HG03103 (cell line): ENCODE measurements around the gene USP36.
A peak's percentile ranks its signal among the peaks of the same experiment; 100 is the strongest.
"Not testable (repeated sequence)": the region's sequence is repeated elsewhere in the genome, so short reads cannot be mapped to it uniquely, and the experiment has no call there.

Source experiments
- ATAC-seq: cut with Tn5 transposase; IDR thresholded peaks from one replicate; pipeline ENCODE4 v1.9.1; 2021; ENCODE audit warnings: low read depth; ENCODE audit not compliant: unreplicated experiment

USP36 gene

GRCh38 chr17:78840780-78841611 is at the start of gene USP36:
USP36 (minus strand) TSS chr17:78840814; CDS start chr17:78836363, 4,451 bp downstream.
- peak; percentile 84 for ATAC-seq

- not testable (repeated sequence) for ATAC-seq
These were observed 49.5 kb upstream of the USP36 start for GRCh38 chr17:78890096-78890495.

GRCh38 chr17:78889531-78889930 is 48.9 kb upstream of the USP36 start:
- peak; percentile 56 for ATAC-seq

- no peak for ATAC-seq
These were observed 48.4 kb upstream of the USP36 start for GRCh38 chr17:78888941-78889518.

GRCh38 chr17:78886954-78887353 is 46.3 kb upstream of the USP36 start:
- no peak for ATAC-seq

- ATAC-seq, result no peak
These were observed 45.3 kb upstream of the USP36 start for GRCh38 chr17:78885956-78886355.

GRCh38 chr17:78884876-78885667 is 44.5 kb upstream of the USP36 start:
- ATAC-seq, result no peak

GRCh38 chr17:78884148-78884825 is 43.7 kb upstream of the USP36 start:
- ATAC-seq, result no peak

- no peak for ATAC-seq
These were observed 43.0 kb upstream of the USP36 start for GRCh38 chr17:78883533-78884131.

GRCh38 chr17:78883089-78883532 is 42.5 kb upstream of the USP36 start:
- ATAC-seq, result no peak

- ATAC-seq, result no peak
These were observed 42.0 kb upstream of the USP36 start for GRCh38 chr17:78882540-78883088.

- ATAC-seq, result no peak
These were observed 39.1 kb upstream of the USP36 start for GRCh38 chr17:78879635-78880186.

- ATAC-seq, result no peak
These were observed 38.4 kb upstream of the USP36 start for GRCh38 chr17:78878871-78879527.

- ATAC-seq, result no peak
These were observed 37.6 kb upstream of the USP36 start for GRCh38 chr17:78878261-78878660.

- not testable (repeated sequence) for ATAC-seq
These were observed 36.4 kb upstream of the USP36 start for GRCh38 chr17:78876954-78877517.

GRCh38 chr17:78876094-78876597 is 35.5 kb upstream of the USP36 start:
- ATAC-seq, result no peak

- ATAC-seq, result no peak
These were observed 34.9 kb upstream of the USP36 start for GRCh38 chr17:78875363-78876093.
